Hepatocyte (in vitro differentiated cells): ENCODE results near the gene EXOC2.

Source experiments
- EZH2 ChIP-seq: fragments of 200-600 bp; sonication (generic); IDR thresholded peaks from 2 replicates; pipeline ENCODE4 v1.6.1; 2016; ENCODE audit warnings: antibody characterized with exemption, mild to moderate bottlenecking, borderline replicate concordance
- EZH2phosphoT487 ChIP-seq: fragments of 200-600 bp; sonication (generic); IDR thresholded peaks from one replicate; pipeline ENCODE4 v1.6.1; 2018; ENCODE audit warnings: antibody characterized with exemption, mild to moderate bottlenecking, low read depth, moderate library complexity; ENCODE audit not compliant: unreplicated experiment, severe bottlenecking
- TF ChIP-seq, protein P1 (sequence below): fragments of 200-600 bp; sonication (generic); IDR thresholded peaks from 2 replicates; pipeline ENCODE4 v1.5.1; 2016; ENCODE audit warnings: antibody characterized with exemption, mild to moderate bottlenecking; ENCODE audit not compliant: poor library complexity

GRCh38 chr6:692356-692851 lies 535 bp downstream of the EXOC2 start:
- TF ChIP-seq, protein P1, sequence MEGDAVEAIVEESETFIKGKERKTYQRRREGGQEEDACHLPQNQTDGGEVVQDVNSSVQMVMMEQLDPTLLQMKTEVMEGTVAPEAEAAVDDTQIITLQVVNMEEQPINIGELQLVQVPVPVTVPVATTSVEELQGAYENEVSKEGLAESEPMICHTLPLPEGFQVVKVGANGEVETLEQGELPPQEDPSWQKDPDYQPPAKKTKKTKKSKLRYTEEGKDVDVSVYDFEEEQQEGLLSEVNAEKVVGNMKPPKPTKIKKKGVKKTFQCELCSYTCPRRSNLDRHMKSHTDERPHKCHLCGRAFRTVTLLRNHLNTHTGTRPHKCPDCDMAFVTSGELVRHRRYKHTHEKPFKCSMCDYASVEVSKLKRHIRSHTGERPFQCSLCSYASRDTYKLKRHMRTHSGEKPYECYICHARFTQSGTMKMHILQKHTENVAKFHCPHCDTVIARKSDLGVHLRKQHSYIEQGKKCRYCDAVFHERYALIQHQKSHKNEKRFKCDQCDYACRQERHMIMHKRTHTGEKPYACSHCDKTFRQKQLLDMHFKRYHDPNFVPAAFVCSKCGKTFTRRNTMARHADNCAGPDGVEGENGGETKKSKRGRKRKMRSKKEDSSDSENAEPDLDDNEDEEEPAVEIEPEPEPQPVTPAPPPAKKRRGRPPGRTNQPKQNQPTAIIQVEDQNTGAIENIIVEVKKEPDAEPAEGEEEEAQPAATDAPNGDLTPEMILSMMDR: no peak
- TF ChIP-seq EZH2: no peak
- no peak for TF ChIP-seq EZH2phosphoT487
